GM12874 (cell line): ENCODE measurements around the gene ITPR3.

ENCODE experiments used
- CTCF ChIP-seq: IDR thresholded peaks from 2 replicates; pipeline ENCODE4 v1.5.1; 2011; ENCODE audit warnings: low read depth, mild to moderate bottlenecking, control low read depth, low read length, moderate library complexity; ENCODE audit not compliant: insufficient read depth

ITPR3 gene

DNA sequence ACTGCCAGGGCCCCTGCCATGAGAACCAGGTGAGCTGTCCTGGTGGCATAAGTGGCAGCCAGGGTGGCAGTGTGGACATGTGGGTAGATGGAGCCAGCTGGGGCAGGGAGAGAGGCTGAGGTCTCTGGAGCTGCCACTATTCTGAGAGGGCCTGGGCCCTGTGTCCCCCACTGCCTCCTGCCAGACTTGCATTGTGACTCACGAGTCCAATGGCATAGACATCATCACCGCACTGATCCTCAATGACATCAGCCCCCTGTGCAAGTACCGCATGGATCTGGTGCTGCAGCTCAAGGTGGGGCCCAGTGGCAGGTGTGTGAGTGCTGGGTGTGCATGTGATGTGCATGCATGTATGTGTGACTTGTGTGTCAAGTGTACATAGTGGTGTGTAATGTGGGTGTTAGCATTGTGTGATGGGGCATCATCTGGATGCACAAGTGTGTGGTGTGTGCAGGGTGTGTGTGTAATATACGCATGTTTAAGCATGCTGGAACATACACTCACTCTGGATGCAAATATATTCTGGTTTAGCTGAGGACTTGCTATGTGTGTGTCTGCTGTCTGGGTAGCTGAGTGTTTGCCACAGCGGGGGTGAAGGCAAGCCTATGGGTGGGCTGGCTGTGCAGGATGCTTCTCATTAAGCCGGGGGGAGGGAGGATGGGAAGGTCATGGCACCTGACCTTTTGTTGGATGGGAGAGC, 65.3 kb downstream of the ITPR3 start:
- no peak for TF ChIP-seq CTCF

DNA sequence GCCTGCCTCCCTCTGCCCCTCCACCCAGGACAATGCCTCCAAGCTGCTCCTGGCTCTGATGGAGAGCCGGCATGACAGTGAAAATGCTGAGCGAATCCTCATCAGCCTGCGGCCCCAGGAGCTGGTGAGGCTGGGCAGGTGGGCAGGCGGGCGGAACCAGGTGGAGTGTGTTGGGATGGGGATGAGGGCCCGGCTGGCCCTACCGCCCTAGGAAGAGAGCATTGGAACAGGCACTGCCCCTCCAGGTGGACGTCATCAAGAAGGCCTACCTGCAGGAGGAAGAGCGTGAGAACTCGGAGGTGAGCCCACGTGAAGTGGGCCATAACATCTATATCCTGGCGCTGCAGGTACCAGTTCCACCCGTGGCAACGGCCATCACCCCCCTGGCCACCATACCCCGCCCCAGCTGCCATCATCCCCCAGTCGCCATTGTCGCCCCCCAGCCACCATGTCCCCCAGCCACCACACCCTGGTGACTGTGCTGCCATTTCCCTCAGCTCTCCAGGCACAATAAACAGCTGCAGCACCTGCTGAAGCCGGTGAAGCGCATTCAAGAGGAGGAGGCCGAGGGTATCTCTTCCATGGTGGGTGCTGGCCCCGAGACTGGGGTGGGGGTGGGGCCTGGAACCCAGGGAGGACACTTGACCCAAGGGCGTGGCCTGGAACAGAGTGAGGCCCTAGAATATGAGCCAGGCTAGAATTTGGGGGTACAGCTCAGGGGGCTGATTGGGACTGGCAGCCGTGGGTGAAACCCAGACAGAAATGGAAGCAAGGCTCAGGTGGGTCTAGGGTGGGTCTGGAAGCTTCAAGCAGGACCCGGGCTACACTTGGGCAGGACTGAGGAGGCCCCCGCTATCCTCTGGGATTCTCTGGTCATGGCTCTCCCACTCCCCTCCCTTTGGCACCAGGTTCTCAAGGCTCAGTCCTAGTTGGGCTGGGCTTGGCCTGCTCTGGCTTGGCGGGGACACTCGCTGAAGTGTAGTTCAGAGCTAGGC, 66.2 kb downstream of the ITPR3 start:
- TF ChIP-seq CTCF = no peak

- TF ChIP-seq CTCF = no peak
These were observed 66.9 kb downstream of the ITPR3 start for GRCh38 chr6:33688006-33688405.

DNA sequence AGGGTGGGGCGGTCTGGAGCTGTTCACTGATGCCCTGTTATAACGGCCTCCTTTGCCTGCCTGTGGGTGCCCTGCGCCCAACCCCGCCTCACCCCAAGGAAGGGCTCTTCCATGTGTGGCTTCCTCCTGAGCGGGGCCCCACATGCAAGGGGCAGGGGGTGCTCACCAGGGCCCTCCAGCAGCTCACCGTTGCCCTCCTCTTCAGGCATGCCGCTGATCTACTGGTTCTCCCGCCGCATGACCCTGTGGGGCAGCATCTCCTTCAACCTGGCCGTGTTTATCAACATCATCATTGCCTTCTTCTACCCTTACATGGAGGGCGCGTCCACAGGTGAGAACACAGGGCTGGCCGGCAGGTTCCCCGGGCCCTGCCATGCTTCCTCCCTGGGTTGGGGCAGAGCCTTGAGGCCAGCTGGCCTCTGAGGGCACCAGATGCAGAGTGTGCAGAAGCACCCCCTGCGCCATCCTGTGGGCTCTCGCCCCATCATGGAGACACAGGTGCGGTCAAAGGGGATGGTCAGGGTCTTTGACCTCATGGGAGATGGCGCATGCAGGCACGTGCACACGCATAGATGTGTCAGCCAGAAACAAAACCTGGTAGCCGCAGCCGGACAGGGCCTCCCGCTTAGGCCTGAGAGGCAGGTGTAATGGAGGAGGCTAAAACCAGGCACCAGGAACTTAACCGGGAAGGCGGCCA, 67.5 kb downstream of the ITPR3 start:
- TF ChIP-seq CTCF = no peak

DNA sequence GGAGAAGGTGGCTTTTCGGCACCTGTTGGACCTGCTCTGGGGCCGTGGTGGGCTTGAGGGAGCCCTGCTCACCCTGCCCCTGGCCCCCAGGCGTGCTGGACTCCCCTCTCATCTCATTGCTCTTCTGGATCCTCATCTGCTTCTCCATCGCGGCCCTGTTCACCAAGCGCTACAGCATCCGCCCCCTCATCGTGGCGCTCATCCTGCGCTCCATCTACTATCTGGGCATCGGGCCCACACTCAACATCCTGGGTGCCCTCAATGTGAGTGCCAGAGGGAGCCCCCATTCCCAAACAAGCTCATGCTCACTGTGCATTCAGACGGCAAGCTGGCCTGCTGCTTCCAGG, 68.0 kb downstream of the ITPR3 start:
- TF ChIP-seq CTCF = no peak

DNA sequence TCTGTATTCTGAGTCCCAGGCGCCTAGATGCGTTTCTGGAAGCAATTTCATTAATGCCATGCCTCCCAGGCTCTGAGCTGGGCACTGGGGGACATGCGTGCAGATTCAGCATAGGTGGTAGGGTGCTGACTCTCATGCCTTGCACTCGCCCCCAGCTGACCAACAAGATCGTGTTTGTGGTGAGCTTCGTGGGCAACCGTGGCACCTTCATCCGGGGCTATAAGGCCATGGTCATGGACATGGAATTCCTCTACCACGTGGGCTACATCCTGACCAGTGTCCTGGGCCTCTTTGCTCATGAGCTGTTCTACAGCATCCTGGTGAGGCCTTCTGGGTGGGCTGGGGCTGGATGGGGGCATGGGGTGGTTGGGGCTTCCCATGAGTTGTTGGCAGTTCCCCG, 68.8 kb downstream of the ITPR3 start:
- TF ChIP-seq CTCF = no peak

DNA sequence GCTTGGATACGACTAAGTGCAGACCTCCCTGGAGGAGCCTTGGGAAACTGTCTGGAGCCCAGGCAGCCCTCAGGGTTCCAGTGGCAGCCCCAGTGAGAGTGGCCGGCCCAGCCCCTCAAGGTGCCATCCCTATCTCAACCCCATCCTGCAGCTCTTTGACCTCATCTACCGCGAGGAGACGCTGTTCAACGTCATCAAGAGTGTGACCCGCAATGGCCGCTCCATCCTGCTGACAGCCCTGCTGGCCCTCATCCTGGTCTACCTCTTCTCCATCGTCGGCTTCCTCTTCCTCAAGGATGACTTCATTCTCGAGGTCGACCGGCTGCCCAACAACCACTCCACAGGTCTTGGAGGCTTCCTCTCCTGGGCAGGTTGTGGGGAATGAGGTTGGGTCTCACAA, 69.6 kb downstream of the ITPR3 start:
- no peak for TF ChIP-seq CTCF
